ENCODE measurements around the gene GSX1.
"Not testable (repeated sequence)": the region's sequence is repeated elsewhere in the genome, so short reads cannot be mapped to it uniquely, and the experiment has no call there.

GSX1 gene

GRCh38 chr13:27792393-27793218 lies at the start of gene GSX1:
GSX1 (plus strand) TSS chr13:27792483; CDS start chr13:27792691, 208 bp downstream.
- TF ChIP-seq, protein P1, sequence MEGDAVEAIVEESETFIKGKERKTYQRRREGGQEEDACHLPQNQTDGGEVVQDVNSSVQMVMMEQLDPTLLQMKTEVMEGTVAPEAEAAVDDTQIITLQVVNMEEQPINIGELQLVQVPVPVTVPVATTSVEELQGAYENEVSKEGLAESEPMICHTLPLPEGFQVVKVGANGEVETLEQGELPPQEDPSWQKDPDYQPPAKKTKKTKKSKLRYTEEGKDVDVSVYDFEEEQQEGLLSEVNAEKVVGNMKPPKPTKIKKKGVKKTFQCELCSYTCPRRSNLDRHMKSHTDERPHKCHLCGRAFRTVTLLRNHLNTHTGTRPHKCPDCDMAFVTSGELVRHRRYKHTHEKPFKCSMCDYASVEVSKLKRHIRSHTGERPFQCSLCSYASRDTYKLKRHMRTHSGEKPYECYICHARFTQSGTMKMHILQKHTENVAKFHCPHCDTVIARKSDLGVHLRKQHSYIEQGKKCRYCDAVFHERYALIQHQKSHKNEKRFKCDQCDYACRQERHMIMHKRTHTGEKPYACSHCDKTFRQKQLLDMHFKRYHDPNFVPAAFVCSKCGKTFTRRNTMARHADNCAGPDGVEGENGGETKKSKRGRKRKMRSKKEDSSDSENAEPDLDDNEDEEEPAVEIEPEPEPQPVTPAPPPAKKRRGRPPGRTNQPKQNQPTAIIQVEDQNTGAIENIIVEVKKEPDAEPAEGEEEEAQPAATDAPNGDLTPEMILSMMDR (IDR thresholded peaks at IDR 0.05; ENCODE audit: extremely low read depth, insufficient read depth, missing control alignments) = no peak
- peak; percentile 73 for DNase-seq (ENCODE audit: low spot score)
- in situ Hi-C loops (cut with MboI; ENCODE audit: low pct_unique_long_range_greater_than_20kb, low sequenced_read_pairs, unreplicated experiment) = loop anchor here (10.0 kb wide), 1 partner anchor 182 kb away; no protein-coding TSS in a partner anchor

GRCh38 chr13:27744801-27745200 lies 47.5 kb upstream of the GSX1 start:
- TF ChIP-seq, protein P1 (IDR thresholded peaks at IDR 0.05; ENCODE audit: extremely low read depth, insufficient read depth, missing control alignments) = no peak
- in situ Hi-C loops (cut with MboI; ENCODE audit: low pct_unique_long_range_greater_than_20kb, low sequenced_read_pairs, unreplicated experiment) = no loop called here
- DNase-seq (ENCODE audit: low spot score) = no peak

- DNase-seq (ENCODE audit: low spot score) = no peak
- in situ Hi-C loops (cut with MboI; ENCODE audit: low pct_unique_long_range_greater_than_20kb, low sequenced_read_pairs, unreplicated experiment) = no loop called here
- TF ChIP-seq, protein P1 (IDR thresholded peaks at IDR 0.05; ENCODE audit: extremely low read depth, insufficient read depth, missing control alignments) = no peak
Measured at GRCh38 chr13:27745301-27745700, 47.0 kb upstream of the GSX1 start.

GRCh38 chr13:27748143-27748542 lies 44.1 kb upstream of the GSX1 start:
- in situ Hi-C loops (cut with MboI; ENCODE audit: low pct_unique_long_range_greater_than_20kb, low sequenced_read_pairs, unreplicated experiment); DNase-seq (ENCODE audit: low spot score): not testable (repeated sequence)

DNA sequence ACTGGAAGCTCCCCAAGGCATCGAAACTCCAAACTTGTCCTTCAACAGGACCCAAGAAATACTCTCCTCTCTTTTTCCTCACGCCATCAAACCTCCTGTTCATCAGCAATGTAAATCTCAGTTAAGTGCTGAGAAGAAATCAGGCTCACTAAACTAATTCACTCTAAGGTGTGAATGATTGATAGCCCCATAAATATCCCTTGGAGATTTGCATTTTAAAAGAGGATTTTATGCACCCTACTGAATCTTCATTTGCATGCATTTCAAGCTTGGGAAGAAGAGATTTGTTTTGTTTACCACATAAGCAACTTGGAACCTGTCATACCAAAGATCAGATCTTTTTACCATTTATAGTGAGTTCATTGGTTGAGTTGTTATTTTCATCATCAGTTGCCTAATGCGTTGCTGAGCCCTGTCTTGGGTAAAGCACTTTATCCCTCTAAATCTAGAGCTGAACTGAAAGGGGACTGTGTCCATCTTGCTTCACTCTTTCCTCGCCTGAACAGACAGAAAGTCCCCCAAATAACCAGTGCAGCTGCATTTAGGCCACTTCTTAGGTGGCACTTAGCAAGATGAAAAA lies 40.2 kb upstream of the GSX1 start:
- TF ChIP-seq, protein P1 (IDR thresholded peaks at IDR 0.05; ENCODE audit: extremely low read depth, insufficient read depth, missing control alignments) = no peak
- no peak for DNase-seq (ENCODE audit: low spot score)
- in situ Hi-C loops (cut with MboI; ENCODE audit: low pct_unique_long_range_greater_than_20kb, low sequenced_read_pairs, unreplicated experiment) = no loop called here

DNA sequence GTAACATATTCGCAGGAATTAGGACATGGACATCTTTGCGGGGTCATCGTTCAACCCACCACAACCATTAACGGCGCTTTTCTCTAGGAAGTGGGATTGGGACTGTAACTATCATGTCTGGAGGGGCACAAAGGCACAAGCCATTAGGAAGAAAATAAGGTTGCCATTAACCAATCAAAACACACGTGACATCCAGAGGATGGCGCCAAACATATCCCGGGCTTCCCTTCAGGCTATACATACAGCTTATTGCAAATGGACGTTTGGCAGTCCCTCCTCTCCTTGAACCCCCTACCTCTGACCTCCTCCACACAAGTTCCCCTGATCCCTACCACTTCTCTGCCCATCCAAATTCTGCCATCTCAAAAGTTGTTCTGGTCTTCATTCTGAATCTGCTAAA lies 26.6 kb upstream of the GSX1 start:
- TF ChIP-seq, protein P1 (IDR thresholded peaks at IDR 0.05; ENCODE audit: extremely low read depth, insufficient read depth, missing control alignments) = no peak
- in situ Hi-C loops (cut with MboI; ENCODE audit: low pct_unique_long_range_greater_than_20kb, low sequenced_read_pairs, unreplicated experiment) = no loop called here
- DNase-seq (ENCODE audit: low spot score) = no peak

DNA sequence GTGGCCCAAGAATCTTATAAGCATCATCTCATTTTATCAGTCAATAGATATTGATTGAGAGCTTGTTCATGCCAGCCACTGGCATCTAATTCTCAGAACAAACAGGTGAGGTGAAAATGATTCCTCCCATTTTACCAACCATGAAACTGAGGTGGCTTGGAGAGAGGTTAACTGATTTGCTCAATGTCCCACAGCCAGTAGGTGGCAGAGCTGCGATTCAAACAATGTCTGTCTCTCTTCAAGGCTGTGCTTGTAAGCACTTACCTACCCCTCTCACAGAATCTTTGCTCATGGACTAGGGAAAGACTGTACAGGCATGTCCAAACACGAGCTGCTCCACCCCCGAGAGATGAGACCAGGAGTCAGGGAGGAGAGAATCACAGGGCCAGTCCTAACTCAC lies 21.5 kb upstream of the GSX1 start:
- TF ChIP-seq, protein P1 (IDR thresholded peaks at IDR 0.05; ENCODE audit: extremely low read depth, insufficient read depth, missing control alignments) = peak; percentile 67
- in situ Hi-C loops (cut with MboI; ENCODE audit: low pct_unique_long_range_greater_than_20kb, low sequenced_read_pairs, unreplicated experiment) = no loop called here
- peak; percentile 57 for DNase-seq (ENCODE audit: low spot score)
